GM18907 (cell line): ENCODE measurements around the gene LRMDA.
"Not testable (repeated sequence)": the region's sequence is repeated elsewhere in the genome, so short reads cannot be mapped to it uniquely, and the experiment has no call there.

ENCODE experiments used
- ATAC-seq: cut with Tn5 transposase; IDR thresholded peaks from one replicate; pipeline ENCODE4 v1.9.1; 2021; ENCODE audit warnings: mild to moderate bottlenecking, moderate library complexity; ENCODE audit not compliant: unreplicated experiment

Gene LRMDA

DNA sequence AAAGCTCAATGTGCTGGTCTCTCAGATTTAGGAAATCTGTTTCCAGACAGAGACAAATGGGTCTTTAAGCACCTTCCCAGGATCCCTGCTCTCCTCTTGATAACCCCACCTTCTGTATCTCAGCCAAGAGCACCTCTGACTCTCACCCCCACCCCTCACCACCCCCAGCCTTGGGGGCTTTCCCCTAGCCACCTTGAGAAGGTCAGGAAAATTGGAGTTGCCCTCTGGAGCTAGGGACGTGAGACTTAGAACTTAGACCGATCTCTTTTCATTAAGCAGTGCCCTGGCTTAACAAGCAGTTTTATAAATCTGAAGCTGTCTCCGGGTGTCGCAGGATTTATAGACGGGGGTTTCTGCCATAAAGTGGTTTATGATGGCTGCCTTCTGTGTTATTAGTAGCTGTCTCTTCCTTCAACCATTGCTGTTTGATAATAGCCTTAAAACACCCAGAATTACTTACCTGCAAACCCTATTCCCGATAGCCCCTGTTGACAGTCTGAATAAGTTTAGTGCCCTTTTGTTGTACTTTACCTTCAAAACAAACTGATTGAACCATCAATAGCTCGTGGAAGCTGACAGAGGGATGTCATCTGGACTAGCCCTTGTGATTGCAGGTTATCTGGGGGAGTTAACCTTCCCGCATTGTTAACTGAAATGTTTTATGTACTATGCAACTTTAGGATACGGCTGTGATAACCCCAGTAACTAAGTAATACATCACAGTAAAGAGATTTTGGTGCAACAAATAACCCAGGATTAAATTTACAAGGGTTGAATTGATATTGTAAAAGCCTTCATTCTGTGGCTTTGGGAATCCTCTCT lies 621.5 kb downstream of the LRMDA start:
- ATAC-seq, result no peak

DNA sequence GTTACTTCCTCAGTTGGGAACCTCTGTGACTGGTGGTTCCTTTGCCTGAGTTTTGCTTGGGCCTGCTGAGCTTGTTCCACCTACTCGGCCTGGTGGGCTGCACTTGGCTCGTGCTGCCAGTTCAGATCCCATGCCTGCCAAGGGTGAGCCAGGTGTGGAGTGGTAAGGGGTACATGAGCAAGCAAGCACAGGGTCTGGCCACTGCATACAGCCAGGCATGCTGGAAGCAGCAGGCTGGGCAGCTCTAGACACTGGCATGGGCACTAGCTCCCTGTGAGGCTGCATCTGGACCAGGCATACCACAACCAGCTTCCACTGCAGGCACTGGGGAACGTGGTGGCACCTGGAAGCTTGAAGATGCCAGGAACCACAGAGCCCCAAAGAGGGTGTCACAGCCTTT lies 624.0 kb downstream of the LRMDA start:
- no peak for ATAC-seq

DNA sequence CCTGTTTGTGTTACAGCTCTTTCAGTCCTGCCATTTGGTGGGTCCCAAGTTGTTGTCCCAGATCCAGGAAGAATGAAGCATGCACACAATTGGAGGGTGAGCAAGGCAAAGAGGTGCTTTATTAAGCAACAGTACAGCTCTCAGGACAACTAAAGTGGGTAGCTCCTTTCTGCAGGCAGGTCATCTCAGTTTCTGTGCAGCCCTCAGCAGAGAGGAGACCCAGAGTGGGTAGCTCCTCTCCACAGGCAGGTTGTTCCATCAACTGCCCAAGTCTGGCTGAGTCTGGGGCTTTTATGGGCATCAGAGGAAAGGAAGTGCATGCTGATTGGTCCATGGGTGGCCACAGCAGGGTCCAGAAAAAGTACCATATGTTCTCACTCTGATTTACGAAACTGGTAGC lies 624.5 kb downstream of the LRMDA start:
- no peak for ATAC-seq

DNA sequence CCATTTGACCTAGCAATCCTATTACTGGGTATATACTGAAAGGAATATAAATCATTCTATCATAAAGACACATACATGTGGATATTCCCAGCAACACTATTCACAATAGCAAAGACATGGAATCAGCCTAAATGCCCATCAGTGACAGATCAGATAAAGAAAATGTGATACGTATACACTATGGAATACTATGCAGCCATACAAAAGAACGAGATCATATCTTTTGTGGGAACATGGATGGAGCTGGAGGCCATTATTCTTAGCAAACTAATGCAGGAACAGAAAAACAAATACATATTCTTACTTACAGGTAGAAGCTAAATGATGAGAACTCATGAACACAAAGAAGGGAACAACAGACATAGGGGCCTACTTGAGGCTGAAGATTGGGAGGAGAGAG lies 629.6 kb downstream of the LRMDA start:
- ATAC-seq, result not testable (repeated sequence)

DNA sequence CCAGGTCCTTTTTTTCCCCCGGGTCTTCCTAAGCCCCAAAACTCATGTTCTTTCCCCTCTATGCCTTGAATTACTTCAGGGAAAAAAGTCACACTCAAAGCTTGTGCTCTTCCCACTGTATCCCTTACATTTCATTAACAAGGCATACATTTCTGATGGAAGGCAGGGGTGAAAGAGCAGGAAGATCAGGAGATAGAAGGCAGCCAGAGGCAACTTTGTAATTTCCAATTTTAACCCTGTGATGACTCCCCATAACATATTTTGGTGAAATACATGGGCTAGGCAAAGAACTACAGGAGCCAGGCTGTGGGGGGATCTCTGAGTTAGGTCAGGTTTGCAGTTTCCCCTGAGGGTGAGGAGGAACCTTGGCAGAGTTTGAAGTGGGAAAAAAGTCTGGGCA lies 635.0 kb downstream of the LRMDA start:
- no peak for ATAC-seq

DNA sequence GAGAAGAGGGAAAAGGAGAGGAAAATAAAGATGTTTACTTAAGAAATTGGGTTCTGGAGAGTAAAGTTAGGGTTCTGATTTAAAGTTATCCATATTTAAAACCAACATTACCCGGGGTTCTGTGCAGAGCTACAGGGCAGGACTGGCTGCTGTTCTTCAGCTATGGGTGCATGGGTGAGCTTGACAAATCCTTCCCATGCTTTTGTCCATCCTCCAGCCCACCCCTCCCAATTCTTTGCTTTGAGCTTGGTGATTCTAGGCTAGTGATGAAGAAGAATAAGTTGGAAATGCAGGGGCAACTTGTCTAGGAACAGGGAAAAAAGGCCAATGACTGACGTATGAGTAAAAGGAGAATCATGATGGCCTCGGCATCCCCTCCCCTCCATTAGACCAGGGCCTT lies 636.0 kb downstream of the LRMDA start:
- ATAC-seq, result no peak

DNA sequence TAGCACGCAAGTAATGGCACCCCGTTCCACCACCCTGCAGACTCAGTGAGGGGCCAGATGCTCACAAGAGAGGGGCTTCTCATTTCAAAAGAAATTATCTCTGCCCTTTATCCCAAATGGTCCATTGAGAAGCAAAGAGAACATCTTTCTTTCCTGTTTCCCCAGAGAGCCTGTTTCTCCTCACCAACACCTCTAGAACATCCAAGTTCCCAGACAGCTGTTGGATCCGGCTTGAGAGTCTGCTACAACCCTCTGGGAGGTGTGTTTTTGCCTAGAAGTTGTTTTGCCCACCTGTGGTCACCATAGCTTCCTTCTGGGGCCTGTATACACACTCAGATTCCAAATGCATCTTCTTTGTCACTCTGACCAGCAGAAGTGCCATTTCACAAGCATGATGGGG lies 637.4 kb downstream of the LRMDA start:
- no peak for ATAC-seq

DNA sequence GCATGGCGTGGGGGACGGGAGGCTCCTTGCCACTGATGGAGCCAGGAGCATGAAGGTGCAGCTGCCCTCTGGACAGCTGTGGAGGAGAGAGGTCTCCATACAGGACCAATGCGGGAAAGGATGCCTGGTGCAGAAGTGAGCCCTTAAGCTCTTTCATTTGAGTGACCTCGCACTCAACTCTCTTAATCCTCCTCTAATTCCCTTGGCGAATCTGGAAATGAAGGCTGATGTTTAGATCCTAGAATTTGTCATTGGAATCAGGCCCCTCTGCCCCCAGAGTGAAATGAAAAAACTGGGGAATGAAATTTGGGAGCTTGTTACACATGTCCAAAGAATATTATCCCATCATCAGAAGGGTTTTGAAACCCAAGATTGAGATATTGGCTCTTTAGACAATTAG lies 639.5 kb downstream of the LRMDA start:
- ATAC-seq, result no peak

DNA sequence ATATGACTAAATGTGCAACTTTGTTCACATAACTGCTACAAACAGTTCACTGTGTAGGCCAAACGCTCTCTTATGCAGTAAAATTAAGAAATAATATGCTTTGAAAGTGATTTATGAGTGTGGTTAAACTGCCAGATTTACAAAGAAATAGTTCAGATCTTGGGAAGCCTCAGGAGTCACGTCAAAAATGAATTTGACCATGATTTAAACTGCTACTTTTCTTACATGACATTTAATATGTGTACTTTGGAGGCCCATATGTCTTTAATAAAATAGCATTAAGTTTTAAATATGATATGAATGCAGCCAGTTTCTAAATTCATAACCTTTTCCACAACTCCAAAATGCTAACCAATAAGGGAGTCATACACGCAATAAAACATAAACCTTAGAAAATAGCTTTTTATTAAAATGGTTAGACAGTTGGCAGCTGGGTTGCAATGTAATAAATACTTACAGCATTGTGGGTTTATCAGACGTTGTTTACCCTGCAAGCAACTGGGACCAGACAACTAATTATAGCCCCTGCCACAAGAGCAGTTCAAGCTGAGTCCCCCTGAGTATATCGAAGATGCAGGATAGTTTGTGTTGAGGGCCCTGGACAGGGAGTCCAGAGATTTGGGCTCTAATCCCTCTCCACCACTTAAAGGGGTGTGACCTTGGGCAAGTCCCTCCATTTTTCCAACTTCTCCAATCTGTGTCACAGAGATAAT lies 640.4 kb downstream of the LRMDA start:
- no peak for ATAC-seq

DNA sequence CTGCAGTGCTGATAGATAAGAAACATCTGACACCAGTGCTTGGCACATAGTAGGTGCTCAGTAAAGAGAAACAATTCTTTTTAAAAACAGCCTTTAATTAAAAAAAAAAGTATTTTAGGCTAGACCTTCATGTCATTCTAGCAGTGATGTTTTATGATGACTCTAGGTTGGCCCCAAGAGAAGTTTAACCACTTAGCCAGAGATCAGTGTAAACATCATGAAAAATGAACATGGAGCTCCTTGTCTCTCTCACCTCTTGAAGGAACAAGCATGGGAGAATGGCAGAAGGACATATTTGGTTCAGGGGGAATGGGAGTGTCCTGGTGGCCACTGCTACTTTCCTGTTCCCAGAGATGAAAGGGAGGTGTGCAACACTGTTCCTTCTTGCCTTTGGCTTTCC lies 641.0 kb downstream of the LRMDA start:
- ATAC-seq, result no peak

DNA sequence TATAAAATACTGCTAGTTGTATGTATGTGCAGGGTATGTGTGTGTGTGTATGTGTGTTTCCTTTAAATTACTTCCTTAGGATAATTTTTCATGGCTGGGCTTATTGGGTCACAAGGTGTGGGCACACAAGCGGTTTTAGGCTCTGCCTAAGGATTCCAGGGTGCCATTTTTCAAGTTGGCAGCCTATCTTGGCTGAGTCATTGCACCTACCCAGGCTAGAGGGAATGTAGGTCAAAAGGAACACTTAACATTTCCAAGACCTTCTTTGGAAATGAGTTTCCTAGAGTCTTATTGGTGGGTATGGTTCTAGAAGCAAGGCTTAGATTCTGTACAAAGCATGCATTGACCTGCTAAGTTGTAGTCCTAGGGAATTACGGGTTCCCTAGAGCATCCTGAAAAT lies 642.1 kb downstream of the LRMDA start:
- no peak for ATAC-seq

DNA sequence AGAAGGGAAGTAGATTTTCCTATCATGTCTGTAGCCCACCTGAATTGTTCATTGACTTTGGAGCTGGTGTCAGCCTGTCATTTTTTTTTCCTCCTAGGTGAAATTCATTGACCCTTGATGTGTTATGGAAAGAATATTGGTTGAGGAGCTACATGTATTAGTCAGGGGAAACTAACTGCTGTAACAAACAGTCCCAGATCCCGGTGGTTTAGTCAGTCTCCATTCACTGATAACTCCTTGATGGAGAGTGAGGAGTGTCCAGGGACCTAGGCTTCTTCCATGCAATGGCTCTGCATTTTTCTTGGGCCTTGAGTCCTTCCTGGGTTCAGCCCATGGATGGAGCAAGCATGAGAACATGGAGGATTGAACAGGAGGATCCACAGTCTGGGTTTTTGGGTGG lies 643.2 kb downstream of the LRMDA start:
- no peak for ATAC-seq

DNA sequence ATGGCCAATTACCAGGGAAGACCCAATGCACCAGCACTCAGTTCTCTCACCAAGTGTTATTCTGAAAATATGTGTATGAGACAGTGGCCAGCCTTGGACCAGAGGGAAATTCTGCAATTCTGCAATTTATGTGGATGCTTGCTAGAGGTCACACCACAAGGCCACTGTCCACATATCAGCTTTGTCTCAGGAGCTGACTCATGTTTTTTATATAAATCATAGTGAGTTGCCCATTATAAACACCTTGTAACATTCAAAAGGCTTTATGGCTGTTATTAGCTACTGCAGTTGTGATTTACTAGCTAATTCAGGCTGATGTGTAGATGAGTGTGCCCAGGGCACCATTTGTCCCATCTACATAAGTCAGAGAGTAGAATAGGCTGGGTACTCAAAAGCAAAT lies 649.0 kb downstream of the LRMDA start:
- ATAC-seq, result no peak

DNA sequence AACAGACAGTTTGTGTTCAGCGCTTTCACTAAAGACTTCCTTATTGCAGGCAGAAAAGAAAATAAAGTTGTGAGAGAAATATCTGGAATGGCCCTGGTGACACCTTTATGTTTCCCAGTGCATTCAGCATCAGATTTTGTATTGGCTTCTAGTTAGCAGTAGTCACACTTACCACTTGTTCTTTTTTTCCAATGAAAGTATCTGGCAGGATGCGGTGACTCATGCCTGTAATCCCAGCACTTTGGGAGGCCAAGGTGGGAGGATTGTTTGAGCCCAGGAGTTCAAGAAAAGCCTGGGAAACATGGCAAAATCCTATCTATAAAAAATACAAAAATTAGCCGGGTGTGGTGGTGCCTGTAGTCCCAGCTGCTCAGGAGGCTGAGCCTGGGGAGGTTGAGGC lies 649.6 kb downstream of the LRMDA start:
- no peak for ATAC-seq

DNA sequence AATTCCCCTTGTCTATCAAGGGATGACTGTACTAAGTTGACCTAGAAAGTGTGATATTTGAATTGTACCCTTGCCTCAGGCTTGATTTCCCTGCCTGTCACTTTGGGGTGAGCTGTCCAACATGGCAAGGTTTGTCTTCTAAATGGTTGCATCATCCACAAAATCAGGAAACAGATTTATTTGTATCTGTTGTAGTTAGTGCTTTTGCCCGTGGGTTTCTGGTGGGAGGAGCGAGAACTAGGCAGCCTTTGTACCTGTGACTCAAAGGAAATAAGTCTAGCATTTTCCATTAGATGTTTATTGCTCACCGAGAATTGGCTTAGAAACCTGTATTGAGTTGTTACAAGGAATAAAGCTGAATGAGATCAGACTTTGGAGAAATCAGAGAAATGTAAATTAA lies 650.8 kb downstream of the LRMDA start:
- no peak for ATAC-seq

DNA sequence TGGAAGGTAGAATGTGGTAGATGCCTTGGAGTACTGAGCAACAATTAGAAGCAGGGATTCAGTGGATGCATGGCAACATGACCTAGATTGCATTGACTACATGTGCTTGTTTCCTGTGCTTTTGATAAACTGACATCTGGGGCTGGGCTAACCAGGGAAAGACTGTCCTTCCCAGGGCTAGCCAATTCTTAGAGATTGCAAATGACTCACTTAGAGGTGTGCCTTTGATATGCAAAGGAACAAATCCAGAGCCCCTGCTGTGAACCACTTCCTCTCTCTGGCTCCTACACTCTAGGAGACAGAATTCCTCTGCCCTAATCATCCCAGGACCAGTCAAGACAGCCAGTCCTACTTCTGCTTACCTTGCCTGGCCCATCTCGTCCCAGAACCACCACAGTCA lies 651.5 kb downstream of the LRMDA start:
- no peak for ATAC-seq

DNA sequence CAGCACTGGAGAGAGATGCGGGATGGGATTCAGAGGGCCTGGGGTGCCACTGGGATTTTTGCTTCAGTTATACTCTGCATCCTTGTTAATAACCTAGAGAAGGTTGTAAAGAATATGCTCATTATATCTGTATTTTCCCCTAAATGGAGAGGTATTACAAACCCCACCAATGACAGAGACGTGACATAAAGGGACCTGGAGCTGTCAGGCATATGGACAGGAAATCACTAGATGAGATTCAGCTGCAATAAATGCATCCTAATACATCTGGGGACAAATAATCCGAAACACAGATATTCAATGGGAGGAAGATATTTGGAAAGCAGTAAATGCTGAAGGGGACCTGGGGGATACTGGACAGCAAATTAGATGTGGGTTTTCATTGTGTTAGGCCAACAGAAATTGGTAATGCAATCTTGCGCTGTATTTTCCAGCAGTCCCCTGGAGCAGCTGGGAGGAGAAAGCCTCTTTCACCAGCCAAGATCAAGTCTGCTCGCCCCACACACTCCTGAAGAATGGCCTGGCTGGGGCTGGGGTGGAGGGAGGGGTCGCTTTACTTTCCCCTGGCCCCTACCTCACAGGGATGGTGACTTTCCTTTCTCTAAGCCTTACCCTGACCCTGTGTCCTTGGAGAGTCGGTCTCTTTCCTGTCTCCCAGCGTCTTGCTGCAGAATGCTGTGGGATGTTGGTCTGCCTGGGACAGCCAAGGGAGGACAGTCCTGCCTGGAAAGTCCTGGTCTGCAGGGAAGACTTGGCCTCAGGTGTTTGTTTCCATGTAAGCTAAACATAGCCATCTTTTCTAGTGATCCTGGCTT lies 653.8 kb downstream of the LRMDA start:
- ATAC-seq, result no peak

DNA sequence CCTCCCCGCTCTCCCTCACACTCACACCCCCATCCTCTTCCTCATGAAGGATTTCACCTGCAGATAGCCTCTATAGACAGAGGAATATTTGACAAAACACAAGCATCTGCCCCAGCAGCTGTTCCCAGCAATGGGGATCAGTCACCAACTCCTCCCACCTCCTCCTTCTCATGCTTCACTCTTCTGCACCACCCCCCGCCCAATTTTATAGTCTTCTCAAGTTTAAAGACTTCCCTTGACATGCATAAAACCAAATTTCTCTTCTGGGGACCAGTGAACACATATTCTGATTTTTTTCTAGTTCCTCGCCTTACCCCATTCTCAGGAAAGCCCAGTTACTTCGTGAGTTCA lies 654.4 kb downstream of the LRMDA start:
- no peak for ATAC-seq

DNA sequence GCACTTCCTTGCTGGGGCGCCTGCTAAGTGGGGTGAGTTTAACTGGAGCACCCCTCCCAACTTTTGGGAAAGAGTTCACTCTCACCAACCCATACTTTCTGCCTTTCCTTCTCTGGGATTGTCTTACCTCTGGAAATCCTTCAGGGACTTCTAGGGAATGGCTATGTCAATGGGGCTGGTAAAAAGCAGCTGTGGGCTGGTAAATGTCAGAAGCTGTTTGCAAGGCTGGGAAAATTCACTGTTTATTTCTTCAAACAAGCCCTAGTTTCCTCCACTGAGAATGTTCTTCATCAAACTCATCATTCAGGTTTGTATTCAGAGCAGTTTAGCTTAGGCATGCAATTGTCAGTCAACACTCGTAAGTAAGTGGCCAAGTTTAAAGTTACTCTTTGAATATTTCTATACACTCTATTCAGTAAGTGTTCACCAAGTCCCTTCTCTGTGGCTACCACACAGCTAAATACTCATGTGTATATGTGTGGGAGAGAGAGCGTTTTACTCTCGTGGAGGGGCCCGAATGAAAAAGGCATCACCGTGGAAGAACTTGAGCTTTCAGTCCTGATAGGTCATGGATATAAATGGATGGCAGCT lies 654.8 kb downstream of the LRMDA start:
- ATAC-seq, result no peak

DNA sequence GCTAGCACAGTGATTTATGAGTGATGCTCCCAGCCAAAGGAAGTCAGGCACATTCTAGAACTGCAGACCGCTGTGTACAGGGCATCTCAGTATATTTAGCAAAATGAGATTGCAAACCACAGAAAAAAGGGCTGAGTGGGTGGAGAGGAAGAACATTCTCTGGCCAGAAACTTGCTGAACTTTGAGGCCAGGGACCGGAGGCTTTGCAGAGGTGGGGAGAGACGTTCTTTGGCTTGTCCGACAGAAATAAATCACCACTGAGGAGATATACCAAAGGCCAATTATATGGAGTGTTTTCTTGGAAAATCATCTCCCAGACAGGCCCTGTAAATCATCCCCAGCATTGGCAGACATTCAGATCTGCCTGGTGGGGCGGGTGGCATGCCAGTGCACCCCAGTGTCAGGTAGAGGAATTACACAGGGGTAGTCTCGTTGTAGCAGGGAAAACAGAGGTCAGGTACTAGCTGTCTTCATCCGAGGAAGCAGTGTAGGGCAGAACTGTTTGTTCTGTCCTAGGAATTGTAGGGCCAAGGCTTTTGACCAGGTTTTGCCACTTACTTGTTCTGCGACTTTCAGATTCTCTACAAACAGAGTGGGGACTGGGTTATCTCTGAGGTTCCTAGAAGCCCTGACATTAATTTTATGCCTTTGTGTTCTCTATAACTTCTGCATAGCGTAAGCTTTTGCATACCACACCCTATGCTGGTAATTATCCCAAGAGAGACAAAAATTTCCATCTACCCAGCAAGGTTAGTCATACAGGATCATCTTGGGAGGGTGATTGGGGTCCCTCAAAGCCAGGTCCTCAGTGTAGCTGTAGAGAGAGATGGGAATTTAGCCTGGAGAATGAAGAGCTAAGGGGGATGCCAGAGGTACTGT lies 655.6 kb downstream of the LRMDA start:
- no peak for ATAC-seq
